Frontal cortex (tissue), 4 donors: ENCODE measurements around the gene HCN2. TPM values are rescaled to one million over a fixed set of nuclear protein-coding genes. Genes with fewer than 3 reads are reported as not detected.
A peak's percentile ranks its signal among the peaks of the same experiment; 100 is the strongest.

Experiments
- DNase-seq, 2 donors: peaks; one replicate each; pipeline ENCODE4 v3.0.0; 2012; ENCODE audit warnings: low spot score in 2 of 2
- FAIRE-seq: peaks from 2 replicates; lab custom pipeline; 2012; peaks lifted over from hg19 to GRCh38; lab: Jason Lieb, UNC
- total RNA-seq: library from RNA; depleted of rRNA; stranded (reverse); fragments of >200 nt; gene quantifications from one replicate; pipeline ENCODE4 v1.2.3, GENCODE V29; 2014
- donor health status: control.
- donor health status: control.
- donor health status: control.

HCN2 gene
- total RNA-seq, 1 donor from 2014 or later: 6.1 TPM

DNA sequence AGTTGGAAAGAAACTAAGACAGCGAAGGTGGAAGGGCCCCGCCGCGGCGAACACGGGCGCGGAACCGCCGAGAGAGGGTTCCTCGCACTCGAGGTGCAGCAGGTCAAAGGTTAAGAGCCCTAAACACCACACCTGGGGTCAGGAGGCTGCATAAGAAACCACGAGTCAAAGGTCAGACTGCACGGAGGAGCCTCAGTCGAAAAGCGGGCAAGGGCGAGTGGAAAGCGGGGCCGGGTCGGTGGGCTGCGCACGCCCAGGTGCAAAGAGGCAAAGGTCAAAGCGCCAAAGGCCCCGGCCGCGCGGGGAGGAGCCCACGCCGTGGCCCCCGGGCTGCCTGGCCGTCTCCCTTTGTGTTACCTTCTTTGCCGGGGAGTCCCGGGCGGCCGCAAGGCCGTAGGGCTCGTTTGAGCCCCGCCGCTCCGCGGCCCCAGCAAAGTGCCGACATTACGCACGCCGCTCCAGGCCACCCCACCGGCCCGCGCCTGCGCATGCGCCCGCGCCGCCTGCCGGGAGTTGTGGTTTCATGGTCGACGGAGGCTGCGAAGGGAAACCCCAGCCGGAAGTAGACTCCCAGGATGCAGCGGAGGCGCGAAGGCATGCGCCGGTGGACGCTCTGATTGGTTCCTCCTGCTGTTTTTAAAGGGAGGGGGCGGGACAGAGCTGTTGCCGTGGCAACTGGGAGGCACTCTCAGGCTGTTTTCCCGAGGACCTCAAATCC lies 43.5 kb downstream of the HCN2 start, which contains the start of gene POLRMT:
POLRMT (minus strand) TSS at position 470 of the 718 bp plus-strand sequence; CDS start at position 445, 25 bp downstream.
- peak; percentile 100 for DNase-seq
- peak; percentile 34 for FAIRE-seq

DNA sequence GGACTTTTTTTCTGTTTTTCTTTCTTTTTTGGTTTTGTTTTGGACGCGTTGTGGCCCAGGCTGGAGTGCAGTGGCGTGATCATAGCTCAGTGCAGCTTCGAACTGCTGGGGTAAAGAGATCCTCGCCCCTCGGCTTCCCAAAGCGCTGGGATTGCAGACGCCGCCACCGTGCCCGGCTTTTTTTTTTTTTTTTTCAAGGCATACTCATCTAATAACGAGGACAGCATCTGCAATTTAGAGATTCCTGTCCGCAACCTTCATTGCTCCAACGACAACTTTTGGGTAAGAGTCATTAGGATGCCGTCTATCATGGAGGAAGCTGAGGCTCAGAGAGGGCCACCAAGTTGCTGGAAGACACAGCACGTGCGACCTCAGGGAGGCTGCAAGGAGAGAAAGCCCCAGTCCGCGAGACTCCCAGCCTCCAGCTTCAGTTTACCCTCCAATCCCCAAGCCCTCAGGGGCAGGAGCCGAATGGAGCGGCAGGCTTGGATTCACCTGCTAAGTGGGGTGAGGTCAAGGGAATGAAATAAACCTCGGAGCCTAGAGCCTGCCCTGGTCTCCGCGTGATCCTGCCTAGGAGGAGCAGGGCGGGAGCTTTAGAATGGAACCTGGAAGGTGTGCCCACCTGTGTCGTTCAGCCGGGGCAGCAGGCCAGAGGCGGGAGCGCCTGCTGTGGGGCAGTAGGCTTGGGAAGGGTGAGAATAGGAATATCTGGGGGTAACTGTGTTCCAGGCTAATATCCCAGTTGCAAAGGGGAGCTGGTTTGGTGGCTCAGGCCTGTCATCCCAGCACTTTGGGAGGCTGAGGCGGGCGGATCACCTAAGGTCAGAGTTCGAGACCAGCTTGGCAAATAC lies 44.3 kb downstream of the HCN2 start:
- DNase-seq (no peak), FAIRE-seq (no peak)

DNA sequence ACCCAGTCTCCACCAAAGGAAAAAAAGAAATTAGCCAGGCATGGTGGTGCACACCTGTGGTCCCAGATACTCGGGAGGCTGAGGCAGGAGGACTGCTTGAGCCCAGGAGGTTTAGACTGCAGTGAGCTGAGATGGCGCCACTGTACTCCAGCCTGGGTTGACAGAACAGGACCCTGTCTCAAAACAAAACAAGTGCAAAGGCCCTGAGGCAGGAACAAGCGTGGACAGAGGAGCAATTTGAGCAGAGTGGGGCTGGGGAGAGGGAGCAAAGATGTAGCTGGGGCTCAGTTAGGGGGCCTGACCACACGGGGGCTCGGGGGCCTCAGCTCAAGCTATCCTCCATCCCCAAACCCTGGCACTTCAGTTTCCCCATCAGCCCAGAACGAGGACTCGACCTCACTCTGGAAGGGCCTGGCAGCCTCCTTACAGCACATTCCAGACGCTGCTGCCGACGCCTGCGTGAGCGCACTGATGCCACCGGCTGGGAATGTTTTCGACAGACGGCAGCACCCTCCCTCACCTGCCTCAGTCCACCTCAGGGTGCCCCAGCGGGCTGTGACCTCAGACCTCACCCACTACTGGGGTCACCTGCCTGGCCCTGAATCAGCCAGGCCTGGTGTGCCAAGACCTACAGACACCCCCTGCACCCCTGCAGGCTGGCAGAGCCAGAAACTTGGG lies 45.4 kb downstream of the HCN2 start:
- no peak for DNase-seq
- FAIRE-seq: no peak

DNA sequence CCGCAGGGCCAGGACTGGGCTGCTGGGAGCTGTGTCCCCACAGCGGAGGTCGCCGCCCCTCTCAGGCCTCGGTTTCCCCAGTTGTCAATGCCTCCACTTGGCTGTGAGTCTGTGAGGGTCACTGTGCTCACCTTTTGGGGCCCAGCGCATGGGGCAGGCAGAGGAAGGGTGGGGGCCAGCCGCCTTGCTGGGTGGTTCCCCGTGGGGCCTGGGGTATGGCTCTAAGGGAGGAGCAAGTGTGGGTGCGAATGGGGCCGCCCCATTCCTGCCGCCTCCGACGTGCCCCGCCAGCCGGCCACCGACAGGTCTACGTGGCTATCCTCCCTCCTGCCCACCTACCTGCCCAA lies 49.2 kb downstream of the HCN2 start:
- DNase-seq (no peak), FAIRE-seq (no peak)

DNA sequence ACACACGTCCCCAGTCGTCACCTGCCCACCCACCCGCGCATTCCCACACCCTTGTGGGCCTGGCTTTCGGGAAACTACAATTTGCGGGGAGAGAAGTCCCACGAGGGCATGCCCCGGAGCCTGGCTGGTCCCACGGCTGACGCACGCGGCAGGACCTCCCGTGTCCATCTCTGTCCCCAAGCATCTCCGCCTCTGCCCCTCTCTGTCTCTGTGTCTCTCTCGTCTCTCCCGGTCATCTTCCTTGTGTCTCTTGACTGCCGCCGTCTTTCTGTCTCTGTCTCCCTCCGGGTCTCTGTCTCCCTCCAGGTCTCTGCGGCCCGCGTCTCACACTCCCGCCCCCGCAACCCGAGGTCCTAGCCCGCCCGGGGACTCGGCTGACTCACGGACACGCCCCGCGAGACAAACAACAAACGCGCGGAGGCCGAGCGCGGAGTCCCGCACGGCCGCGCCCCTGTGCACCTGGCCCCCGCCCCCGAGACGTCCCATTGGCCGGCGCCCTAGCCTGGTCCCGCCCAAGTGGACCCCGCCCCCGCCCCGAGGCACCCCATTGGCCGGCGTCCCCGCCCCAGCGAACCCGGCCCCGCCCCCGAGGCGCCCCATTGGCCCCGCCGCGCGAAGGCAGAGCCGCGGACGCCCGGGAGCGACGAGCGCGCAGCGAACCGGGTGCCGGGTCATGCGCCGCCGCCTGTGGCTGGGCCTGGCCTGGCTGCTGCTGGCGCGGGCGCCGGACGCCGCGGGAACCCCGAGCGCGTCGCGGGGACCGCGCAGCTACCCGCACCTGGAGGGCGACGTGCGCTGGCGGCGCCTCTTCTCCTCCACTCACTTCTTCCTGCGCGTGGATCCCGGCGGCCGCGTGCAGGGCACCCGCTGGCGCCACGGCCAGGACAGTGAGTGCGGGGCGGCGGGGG lies 49.8 kb downstream of the HCN2 start, which contains the start of gene FGF22:
FGF22 (plus strand) TSS at position 627 of the 908 bp plus-strand sequence; CDS start at position 674, 47 bp downstream.
- FAIRE-seq (no peak), DNase-seq (peak; percentile 97 to 99)

DNA sequence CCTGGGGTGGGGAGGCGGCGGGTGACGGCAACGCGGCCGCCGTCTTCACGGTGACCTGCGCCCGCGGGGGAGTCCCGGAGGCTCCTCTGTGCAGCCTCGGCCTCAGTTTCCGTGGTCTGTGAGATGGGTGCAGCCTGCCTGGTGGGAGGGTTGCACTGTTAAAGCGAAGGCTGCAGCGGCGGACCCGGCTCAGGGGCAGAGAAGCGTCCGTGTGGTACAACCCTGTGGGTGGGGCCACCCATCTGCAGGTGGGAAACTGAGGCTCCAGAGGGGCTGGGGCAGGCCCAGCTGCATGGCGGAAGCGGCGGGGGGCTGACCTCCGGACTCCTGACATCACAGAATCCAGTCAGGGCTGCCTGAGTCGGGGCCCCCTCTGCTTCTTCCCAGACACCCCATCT lies 50.5 kb downstream of the HCN2 start:
- FAIRE-seq (no peak), DNase-seq (no peak)

DNA sequence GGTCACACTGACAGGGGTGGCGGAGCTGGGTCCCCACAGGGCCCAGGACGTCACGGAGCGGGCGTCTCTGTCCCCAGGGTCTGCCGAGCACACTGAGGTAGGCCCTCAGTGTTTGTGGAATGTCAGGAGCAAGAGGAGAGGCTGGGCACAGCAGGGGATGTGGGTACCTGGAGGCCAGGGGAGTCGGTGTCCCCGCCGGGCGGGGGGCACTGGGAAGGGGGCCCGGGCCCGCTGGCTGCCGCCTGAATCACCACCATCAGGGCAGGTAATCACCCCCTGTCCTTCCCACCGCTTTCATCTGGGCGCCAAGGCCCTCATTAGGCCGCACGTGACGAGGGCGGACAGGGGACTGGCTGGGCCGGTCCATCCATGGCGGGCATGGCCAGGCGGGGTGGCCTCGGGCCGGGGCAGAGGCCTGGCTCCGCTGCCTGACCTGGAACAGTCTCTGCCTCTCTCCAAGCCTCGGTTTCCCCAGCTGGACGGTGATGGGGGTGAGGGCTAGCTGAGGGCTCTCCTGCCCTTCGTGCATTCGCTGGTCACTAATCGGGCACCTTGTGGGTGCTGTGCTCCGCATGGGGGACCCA lies 51.0 kb downstream of the HCN2 start:
- DNase-seq (no peak), FAIRE-seq (no peak)

DNA sequence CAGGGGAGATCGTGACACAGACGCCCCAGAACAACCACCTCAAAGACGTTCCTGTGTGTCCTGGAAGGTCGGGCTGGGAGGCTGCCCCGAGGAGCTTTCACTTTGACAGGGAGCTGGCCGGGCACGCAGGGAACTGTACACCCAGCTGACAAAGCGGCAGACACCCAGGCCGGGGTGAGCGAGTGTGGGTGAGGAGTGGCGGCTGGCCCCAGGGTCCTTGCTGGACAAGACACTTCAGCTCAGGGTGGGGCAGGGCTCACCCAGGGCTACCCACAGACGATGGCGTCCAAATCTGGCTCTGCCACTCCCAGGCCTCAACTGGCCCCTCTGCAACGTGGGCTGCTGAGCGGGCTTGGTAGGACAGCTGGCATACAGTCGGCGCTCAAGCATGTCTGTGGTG lies 52.0 kb downstream of the HCN2 start:
- DNase-seq (no peak), FAIRE-seq (no peak)

DNA sequence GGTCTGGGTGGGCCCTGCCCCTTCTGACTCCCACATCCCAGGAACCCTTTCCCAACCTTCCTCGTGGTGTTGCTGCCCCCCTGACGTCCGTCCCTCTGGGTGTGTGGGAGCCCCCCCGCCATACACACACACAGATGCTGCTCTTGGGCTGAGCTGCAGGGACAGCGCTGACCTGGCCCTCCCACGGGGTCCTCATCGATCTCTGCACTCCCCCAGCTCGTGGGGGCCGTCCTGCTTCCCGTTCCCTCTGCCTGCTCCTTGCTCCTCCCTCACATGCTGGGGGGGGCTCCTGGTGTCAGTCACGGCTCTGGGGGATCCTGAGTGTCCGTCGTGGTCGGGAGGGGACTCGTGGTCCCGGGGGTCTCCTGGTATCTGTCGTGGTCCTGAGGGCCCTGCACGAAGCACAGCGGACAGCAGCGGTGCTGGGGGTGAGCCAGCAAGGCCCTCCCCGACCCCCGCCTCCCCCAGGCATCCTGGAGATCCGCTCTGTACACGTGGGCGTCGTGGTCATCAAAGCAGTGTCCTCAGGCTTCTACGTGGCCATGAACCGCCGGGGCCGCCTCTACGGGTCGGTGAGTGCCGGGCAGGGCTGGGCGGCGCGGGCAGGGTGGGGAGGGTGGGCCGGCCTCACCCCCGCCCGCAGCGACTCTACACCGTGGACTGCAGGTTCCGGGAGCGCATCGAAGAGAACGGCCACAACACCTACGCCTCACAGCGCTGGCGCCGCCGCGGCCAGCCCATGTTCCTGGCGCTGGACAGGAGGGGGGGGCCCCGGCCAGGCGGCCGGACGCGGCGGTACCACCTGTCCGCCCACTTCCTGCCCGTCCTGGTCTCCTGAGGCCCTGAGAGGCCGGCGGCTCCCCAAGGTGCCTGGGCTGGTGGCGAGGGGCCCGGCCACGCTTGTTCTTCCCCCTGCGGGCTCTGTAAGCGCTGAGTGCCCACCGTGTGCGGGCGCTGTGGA lies 53.4 kb downstream of the HCN2 start:
- no peak for FAIRE-seq
- DNase-seq: no peak

DNA sequence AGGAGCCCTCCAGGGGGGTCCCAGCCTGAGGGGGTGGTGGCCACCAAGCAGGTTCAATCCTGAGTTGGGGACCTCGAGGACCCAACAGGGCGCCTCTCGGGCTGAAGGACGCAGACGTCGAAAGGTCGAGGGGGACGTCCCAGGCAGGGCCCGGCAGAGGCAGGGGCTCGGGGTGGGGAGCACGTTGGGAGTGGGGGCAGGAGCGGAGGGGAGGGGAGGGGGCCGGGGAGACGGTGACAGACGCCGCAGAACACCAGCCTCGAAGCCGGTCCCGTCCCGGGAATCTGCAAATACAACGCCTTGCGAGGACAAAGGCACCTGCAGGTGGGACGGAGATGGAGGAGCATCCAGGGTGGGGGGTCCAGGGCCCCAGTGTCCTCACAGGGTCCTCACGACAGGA lies 54.1 kb downstream of the HCN2 start:
- FAIRE-seq: no peak
- no peak for DNase-seq

DNA sequence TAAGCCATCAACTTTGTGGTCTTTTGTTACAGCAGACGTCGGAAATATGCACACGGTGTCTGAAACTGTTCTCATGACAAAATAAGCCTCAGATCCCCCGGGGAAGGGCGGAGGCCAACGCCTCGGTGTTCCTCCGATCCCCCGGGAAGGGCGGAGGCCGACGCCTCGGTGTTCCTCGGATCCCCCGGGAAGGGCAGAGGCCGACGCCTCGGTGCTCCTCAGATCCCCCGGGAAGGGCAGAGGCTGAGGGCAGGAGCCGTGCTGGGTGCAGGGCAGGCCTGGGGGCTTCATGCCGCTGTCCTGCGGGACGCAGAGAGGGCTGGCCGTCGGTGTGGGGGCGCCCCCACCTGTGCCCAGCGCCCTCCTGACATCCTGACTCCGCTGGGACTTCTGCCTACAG lies 54.7 kb downstream of the HCN2 start:
- DNase-seq (no peak), FAIRE-seq (no peak)

DNA sequence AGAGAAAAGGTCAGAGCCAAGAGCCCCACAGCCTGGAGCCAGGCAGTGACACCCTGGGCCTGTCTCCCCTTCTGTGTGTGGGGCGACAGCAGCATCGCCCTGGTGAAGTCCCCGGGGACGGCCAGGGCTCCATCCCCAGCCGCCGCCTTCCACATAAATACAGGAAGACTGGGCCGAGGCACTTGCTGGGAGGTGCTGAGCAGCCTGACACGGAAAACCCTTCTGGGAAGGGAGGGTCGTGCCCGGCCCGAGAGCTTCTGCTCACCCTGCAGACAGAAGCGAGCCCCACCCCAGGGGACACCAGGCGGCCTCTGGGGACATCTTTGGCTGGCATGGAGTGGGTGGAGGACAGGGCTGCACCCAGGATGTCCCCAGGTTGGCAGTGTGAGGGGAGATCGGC lies 55.1 kb downstream of the HCN2 start:
- FAIRE-seq: no peak

DNA sequence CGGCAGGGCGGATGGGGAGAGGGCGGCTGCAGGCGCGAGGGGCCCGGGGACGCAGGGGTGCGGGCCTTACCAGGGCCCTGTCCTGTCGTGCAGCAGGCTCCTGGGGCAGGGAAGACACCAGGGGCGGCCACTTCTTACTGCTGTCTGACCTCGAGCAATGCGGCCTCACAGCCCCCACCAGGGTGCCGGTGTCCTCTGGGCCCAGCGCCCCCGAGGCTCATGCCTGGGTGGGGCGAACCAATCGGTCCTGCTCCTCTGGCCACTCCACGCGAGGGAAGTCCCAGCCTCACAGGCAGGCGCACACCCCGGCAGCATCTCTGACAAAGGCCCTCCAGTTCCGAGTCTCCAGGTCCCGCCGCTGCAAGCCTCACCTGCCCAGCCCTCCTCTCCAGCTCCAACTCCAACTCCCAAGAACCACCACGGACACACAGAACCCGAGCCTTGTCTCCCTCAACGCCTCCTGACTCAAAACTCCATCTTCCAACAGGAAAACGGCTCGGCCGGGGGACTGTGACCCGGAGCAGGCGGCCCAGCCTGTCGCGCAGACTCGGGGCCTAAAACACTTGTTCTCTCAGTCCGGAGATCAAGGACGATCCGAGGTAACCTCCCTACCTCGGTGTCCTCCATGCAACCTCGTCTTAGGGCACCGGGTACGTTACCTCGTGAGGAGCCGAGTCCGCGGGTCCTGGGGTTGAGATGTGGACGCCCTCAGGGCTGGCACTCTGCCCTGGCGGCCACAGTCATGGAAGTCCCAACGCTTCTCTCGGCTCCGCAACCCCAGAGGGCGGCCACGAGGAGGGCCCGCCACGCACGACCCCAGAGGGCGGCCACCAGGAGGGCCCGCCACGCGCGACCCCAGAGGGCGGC lies 56.5 kb downstream of the HCN2 start:
- FAIRE-seq: no peak
- DNase-seq: no peak

More for the DNA sequence above, 55.1 kb downstream of the HCN2 start:
- DNase-seq: no peak

DNA sequence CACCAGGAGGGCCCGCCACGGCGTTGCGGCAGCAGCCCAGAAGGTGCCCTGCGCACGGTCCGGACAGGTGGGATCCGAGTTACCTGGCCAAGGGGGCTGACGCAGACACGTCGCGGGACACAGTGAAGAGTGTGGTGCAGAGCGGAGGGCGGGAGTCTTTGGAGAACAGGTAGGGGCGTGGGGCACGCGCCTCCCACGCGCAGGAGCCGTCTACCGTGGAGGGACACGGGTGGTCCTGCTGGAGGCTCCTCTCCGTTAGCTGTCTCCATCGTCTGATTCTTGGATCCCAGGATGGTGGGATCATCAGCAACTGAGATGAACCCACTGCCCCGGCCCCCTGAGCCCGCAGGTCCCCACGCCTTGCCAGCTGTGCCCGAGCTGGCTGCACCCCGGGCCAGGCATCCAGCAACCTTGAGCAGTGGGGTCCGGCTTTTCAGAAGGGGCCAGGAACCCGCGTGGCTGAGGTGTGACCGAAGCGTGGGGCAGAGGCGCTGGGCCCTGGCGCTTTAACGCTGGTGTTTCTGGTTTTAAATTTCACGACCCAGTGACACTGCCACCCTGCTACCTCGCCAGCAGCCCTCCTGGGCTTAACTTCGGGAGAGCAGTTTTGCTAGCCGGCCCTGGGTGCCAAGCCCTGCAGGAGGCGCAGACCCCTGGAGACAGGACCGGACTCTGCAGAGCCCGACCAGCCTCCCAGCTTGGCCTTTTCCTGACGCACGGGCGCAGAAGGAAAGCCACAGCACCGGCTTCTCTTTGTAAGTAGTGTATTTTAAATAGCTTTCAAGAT lies 57.3 kb downstream of the HCN2 start:
- FAIRE-seq (no peak), DNase-seq (no peak)

DNA sequence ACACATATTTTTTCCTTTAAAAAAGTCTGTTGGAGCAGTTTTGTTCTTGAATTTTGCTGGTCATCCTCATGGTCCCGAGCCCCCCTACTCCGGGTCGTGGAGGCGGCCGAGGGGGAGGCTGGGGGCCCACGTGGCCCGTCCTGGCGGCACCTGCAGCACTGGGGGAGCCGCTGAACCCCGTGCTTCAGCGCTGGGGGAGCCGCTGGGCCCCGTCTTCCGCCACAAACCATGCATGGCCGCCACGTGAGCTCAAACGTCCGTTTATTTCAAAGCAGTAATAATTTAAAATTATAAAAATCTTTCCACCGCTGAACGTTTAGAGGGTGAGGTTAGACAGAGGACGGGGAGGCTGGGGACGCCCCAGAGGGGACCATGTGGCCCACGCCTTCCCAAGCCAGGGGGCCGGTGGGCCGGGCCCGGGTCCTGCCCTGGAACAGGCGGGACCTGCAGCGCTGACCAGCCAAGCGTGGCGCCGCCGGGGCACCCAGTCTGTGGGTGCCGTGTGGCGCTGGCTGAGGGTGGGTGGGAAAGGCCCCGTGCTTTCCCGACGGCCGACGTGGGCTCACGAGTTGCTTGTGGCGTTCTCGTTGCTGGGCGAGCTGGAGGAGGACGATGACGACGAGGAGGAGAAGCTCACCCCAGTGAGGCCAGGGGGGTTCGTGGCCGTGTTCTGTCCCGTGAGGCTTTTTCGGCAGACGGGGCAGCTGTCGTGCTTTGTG lies 58.0 kb downstream of the HCN2 start:
- FAIRE-seq (no peak), DNase-seq (no peak)

DNA sequence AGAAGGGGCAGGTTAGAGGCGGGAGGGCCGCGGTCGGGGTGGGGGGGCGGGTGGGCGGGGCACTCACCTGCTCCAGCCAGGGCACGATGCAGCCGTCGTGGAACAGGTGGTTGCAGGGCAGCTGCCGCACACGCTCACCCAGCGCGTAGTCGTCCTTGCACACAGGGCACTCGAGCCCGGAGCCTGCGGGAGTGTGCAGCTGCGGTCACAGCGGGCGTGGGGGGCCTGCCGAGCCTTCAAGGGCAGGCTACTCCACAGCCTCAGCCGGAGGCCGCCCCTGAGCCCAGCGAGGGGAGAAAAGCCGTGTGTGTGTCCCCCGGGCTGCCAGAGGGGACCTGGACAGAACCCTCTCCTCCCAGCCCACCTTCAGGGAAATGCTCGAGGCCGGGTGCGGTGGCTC lies 58.6 kb downstream of the HCN2 start:
- DNase-seq (no peak), FAIRE-seq (no peak)
